HCT116 (cell line): ENCODE measurements around the gene NAGLU. TPM values are rescaled to one million over a fixed set of nuclear protein-coding genes. Genes with fewer than 3 reads are reported as not detected.

ENCODE experiments used
- ATAC-seq: fragments of 200-7000 bp; cut with Tn5 transposase; 2 replicates; pipeline ENCODE4 v1.9.1; 2020; ENCODE audit warnings: mild to moderate bottlenecking, moderate library complexity
- BruUV-seq: library from RNA; stranded (reverse); fragments of 400-500 nt; replicated peaks from 2 replicates; lab custom pipeline; 2021; lab: Mats Ljungman, UMichigan
- CTCF ChIA-PET: fragments of 300-600 bp; sonication (Branson Sonifier 250); formaldehyde crosslinking; loops from one replicate; lab custom pipeline; 2021; ENCODE audit warnings: antibody characterized with exemption; lab: Charles Lee
- POLR2A ChIA-PET: fragments of 300-600, 350-600 bp; sonication (Branson Sonifier 250); formaldehyde crosslinking; loops from one replicate; lab custom pipeline; 2021; ENCODE audit warnings: antibody characterized with exemption; lab: Charles Lee
- RAD21 ChIA-PET, 2 experiments: fragments of 300-600 bp; sonication (Branson Sonifier 250); formaldehyde crosslinking; loops; one replicate each; lab custom pipeline; 2023; ENCODE audit warnings: low total read pairs in 2 of 2; ENCODE audit not compliant: uncharacterized antibody in 2 of 2, unreplicated experiment in 2 of 2, low non-redundant PET in 1 of 2; lab: Charles Lee
- DNase-seq: peaks from one replicate; pipeline ENCODE4 v3.0.0-alpha.2; 2010; ENCODE audit warnings: low read depth, low spot score
- H2AFZ ChIP-seq: fragments of 200-600 bp; shearing (Covaris generic), sonication (generic); 2 replicates; pipeline ENCODE4 v1.6.1; 2017; ENCODE audit warnings: low read depth, mixed run types, mixed read lengths, antibody characterized with exemption, low read length; ENCODE audit not compliant: poor library complexity, severe bottlenecking
- H3K27ac ChIP-seq: 2 replicates; pipeline ENCODE4 v1.5.1; 2012; ENCODE audit warnings: low read depth, low read length
- H3K27me3 ChIP-seq: fragments of 200-600 bp; sonication (generic); 2 replicates; pipeline ENCODE4 v1.6.1; 2016; ENCODE audit warnings: mixed run types, low read length, mixed read lengths; ENCODE audit not compliant: insufficient read depth
- H3K36me3 ChIP-seq, 2 experiments: fragments of 200-500 bp in 1 of 2; fragments of 200-600 bp in 1 of 2; sonication (Bioruptor generic) in 1 of 2; sonication (generic) in 1 of 2; 2 replicates each; pipeline versions ENCODE4 v1.5.1 to v1.6.1; 2014 to 2016; ENCODE audit warnings: low read length in 2 of 2, inconsistent platforms in 1 of 2, mixed read lengths in 1 of 2, mixed run types in 1 of 2; ENCODE audit not compliant: insufficient read depth in 2 of 2, control insufficient read depth in 1 of 2
- H3K4me1 ChIP-seq, 2 experiments: fragments of 200-600 bp in 1 of 2; sonication (generic) in 1 of 2; 2 replicates each; pipeline versions ENCODE4 v1.5.1 to v1.6.1; 2012 to 2017; ENCODE audit warnings: low read length in 2 of 2, inconsistent platforms in 1 of 2, mild to moderate bottlenecking in 1 of 2, mixed read lengths in 1 of 2, mixed run types in 1 of 2, moderate library complexity in 1 of 2; ENCODE audit not compliant: insufficient read depth in 2 of 2, control insufficient read depth in 1 of 2
- H3K4me2 ChIP-seq: fragments of 200-600 bp; sonication (generic); 2 replicates; pipeline ENCODE4 v1.6.1; 2017; ENCODE audit warnings: mixed run types, low read length, mixed read lengths
- H3K4me3 ChIP-seq, 2 experiments: fragments of 200-600 bp in 1 of 2; sonication (generic) in 1 of 2; replicated peaks in 1 of 2; 2 replicates each; pipeline ENCODE4 v1.5.1; 2011 to 2016; ENCODE audit warnings: low read length in 2 of 2, control low read depth in 1 of 2, low read depth in 1 of 2, mild to moderate bottlenecking in 1 of 2, mixed read lengths in 1 of 2, mixed run types in 1 of 2
- H3K79me2 ChIP-seq: fragments of 200-600 bp; sonication (generic); 2 replicates; pipeline ENCODE4 v1.6.1; 2017; ENCODE audit warnings: mild to moderate bottlenecking, mixed run types, low read length, moderate library complexity, mixed read lengths; ENCODE audit not compliant: insufficient read depth
- H3K9ac ChIP-seq: fragments of 200-600 bp; sonication (generic); 2 replicates; pipeline ENCODE4 v1.6.1; 2016; ENCODE audit warnings: low read length, mixed read lengths
- H3K9me2 ChIP-seq: fragments of 200-600 bp; sonication (generic), shearing (Covaris generic); 2 replicates; pipeline ENCODE4 v1.6.1; 2017; ENCODE audit warnings: mixed run types, mild to moderate bottlenecking, moderate library complexity; ENCODE audit not compliant: insufficient read depth
- H3K9me3 ChIP-seq, 2 experiments: fragments of 200-500 bp in 1 of 2; fragments of 200-600 bp in 1 of 2; sonication (Bioruptor generic) in 1 of 2; sonication (generic) in 1 of 2; 2 replicates each; pipeline ENCODE4 v1.6.1; 2014 to 2017; ENCODE audit warnings: low read length in 2 of 2, mixed read lengths in 2 of 2, inconsistent platforms in 1 of 2, low read depth in 1 of 2, mild to moderate bottlenecking in 1 of 2, mixed run types in 1 of 2, moderate library complexity in 1 of 2; ENCODE audit not compliant: control insufficient read depth in 1 of 2, insufficient read depth in 1 of 2
- H4K20me1 ChIP-seq: fragments of 200-600 bp; sonication (generic), shearing (Covaris generic); 2 replicates; pipeline ENCODE4 v1.6.1; 2017; ENCODE audit warnings: mixed run types, mild to moderate bottlenecking, moderate library complexity; ENCODE audit not compliant: insufficient read depth
- ATF3 ChIP-seq: IDR thresholded peaks from 2 replicates; pipeline ENCODE4 v1.6.1; 2012
- CBX3 ChIP-seq: IDR thresholded peaks from 2 replicates; pipeline ENCODE4 v1.6.1; 2012; ENCODE audit warnings: low read depth
- CEBPB ChIP-seq: IDR thresholded peaks from 2 replicates; pipeline ENCODE4 v1.6.1; 2012; ENCODE audit warnings: low read depth
- CTCF ChIP-seq, 3 experiments: fragments of 200-600 bp in 1 of 3; sonication (generic) in 1 of 3; IDR thresholded peaks in 2 of 3; conservative IDR thresholded peaks in 1 of 3; 2 replicates each; pipeline ENCODE4 v1.5.1; 2012 to 2017; ENCODE audit warnings: low read depth in 2 of 3, low read length in 2 of 3, antibody characterized with exemption in 1 of 3, borderline replicate concordance in 1 of 3, control low read depth in 1 of 3, mild to moderate bottlenecking in 1 of 3, mixed read lengths in 1 of 3, mixed run types in 1 of 3, moderate library complexity in 1 of 3; ENCODE audit not compliant: insufficient read depth in 1 of 3
- EGR1 ChIP-seq: IDR thresholded peaks from 2 replicates; pipeline ENCODE4 v1.6.1; 2012; ENCODE audit warnings: low read depth
- EZH2 ChIP-seq: fragments of 200-600 bp; sonication (generic); IDR thresholded peaks from 2 replicates; pipeline ENCODE4 v1.6.1; 2017; ENCODE audit warnings: antibody characterized with exemption, mixed run types
- EZH2phosphoT487 ChIP-seq: fragments of 200-600 bp; IDR thresholded peaks from 2 replicates; pipeline ENCODE4 v1.6.1; 2018; ENCODE audit warnings: antibody characterized with exemption, borderline replicate concordance
- FOSL1 ChIP-seq: IDR thresholded peaks from 2 replicates; pipeline ENCODE4 v1.6.1; 2012; ENCODE audit warnings: low read depth
- MAX ChIP-seq: IDR thresholded peaks from 2 replicates; pipeline ENCODE4 v1.6.1; 2012
- POLR2A ChIP-seq: IDR thresholded peaks from 2 replicates; pipeline ENCODE4 v1.7.0; 2011; ENCODE audit warnings: borderline replicate concordance; ENCODE audit not compliant: insufficient read depth, insufficient read length; ENCODE audit errors: extremely low read depth
- POLR2AphosphoS5 ChIP-seq: IDR thresholded peaks from 2 replicates; pipeline ENCODE4 v1.6.1; 2011; ENCODE audit warnings: mild to moderate bottlenecking, low read depth, low read length, moderate library complexity
- REST ChIP-seq: IDR thresholded peaks from 2 replicates; pipeline ENCODE4 v1.6.1; 2012; ENCODE audit warnings: low read depth
- SIN3A ChIP-seq: IDR thresholded peaks from 2 replicates; pipeline ENCODE4 v1.6.1; 2012; ENCODE audit warnings: low read depth
- ZNF274 ChIP-seq: fragments of 200-500 bp; sonication (Bioruptor generic); IDR thresholded peaks from 2 replicates; pipeline ENCODE4 v1.6.1; 2014; ENCODE audit warnings: mild to moderate bottlenecking, low read depth, low read length, inconsistent platforms
- intact Hi-C: fragments of 100-400 bp; cut with micrococcal nuclease; formaldehyde crosslinking; loops from 2 replicates; pipeline ENCODE4 v1.10.0; 2022
- total RNA-seq: library from RNA; stranded (reverse); gene quantifications from one replicate; pipeline ENCODE4 v1.2.1, GENCODE V29; 2021; ENCODE audit not compliant: unreplicated experiment

NAGLU gene
- total RNA-seq, 1 experiment from 2014 or later, result 17.7 TPM

- Histone ChIP-seq H3K9me3 (no peaks in the 10 kb centered on the region), H3K79me2 (no peaks in the 10 kb centered on the region), H3K4me2 (no peak overlapping the region), H2AFZ (no peak overlapping the region), H4K20me1 (no peaks in the 10 kb centered on the region), H3K36me3 (no peaks in the 10 kb centered on the region), H3K4me1 (peaks cover 29 to 63% of the 10 kb centered on the region in 2 experiments), H3K4me3 (no peak overlapping the region), H3K27me3 (no peaks in the 10 kb centered on the region), H3K9ac (no peak overlapping the region), H3K9me2 (no peaks in the 10 kb centered on the region), H3K27ac (no peak overlapping the region)
- POLR2A ChIA-PET, result no interaction called here
- no TSS peak for BruUV-seq
- CTCF ChIA-PET, result interaction anchor here (1.5 to 2.3 kb wide), 2 partner anchors 10 to 566 kb away, joined by 4 to 11 read pairs; no protein-coding TSS in a partner anchor
- RAD21 ChIA-PET, result no interaction called here
- TF ChIP-seq CTCF (IDR thresholded peaks at IDR 0.05 in 2 of 3, conservative IDR thresholded peaks at IDR 0.05 in 1 of 3; ENCODE audit: borderline replicate concordance in 1 of 3, insufficient read depth in 1 of 3, low read depth in 2 of 3, low read length in 2 of 3), result no peak
- no peak for TF ChIP-seq ZNF274
- TF ChIP-seq EZH2phosphoT487, result no peak
- no peak for TF ChIP-seq EGR1
- TF ChIP-seq CBX3, result no peak
- no peak for TF ChIP-seq POLR2AphosphoS5
- TF ChIP-seq SIN3A, result no peak
- no peak for TF ChIP-seq CEBPB
- no peak for TF ChIP-seq ATF3
- TF ChIP-seq POLR2A, result no peak
- TF ChIP-seq FOSL1, result no peak
- no peak for TF ChIP-seq MAX
- no peak for TF ChIP-seq REST
- TF ChIP-seq EZH2, result no peak
- ATAC-seq (no peak), DNase-seq (no peak)
- intact Hi-C loops, result loop anchor here (5.0 to 10.0 kb wide), 2 partner anchors 412 to 504 kb away; partner anchors contain the start of gene NKIRAS2
These were observed 7.0 kb upstream of the NAGLU start for GRCh38 chr17:42529061-42529460.
